Measurements from ENCODE around the gene FARP1. TPM values are rescaled to one million over a fixed set of nuclear protein-coding genes. Genes with fewer than 3 reads are reported as not detected.
A peak's percentile ranks its signal among the peaks of the same experiment; 100 is the strongest.
"Not testable (repeated sequence)": the region's sequence is repeated elsewhere in the genome, so short reads cannot be mapped to it uniquely, and the experiment has no call there.

Gene FARP1
- total RNA-seq, 2 donors from 2014 or later, result 23.7 to 26.3 TPM

DNA sequence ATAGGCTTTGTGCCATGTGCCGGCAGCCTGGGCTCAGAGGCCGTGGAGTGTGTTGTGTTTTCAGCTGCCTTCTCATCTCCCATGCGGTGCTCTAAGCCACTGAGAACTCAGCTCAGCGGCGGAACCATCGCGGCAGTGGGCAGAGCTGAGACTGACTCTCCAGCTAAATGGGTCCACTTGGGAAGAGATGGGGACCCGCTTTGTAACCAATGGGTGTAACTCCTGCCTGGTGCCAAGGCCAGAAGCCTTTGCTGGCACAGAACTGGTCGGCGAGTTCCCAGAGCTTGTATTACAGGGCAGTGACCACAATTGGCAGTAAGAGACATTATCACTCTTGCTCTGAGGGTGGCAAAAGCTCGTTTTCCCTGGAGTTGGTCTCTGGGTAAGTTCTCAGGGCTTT, 251.0 kb downstream of the FARP1 start:
- ATAC-seq, result no peak

GRCh38 chr13:98394820-98395510, 252.1 kb downstream of the FARP1 start:
- intact Hi-C loops (cut with DNase I), result no loop called here
- ATAC-seq (no peak), DNase-seq (no peak)

More for the DNA sequence above, 251.0 kb downstream of the FARP1 start:
- intact Hi-C loops (cut with DNase I), result no loop called here
- no peak for DNase-seq

- ATAC-seq, result no peak
- no peak for DNase-seq
- intact Hi-C loops (cut with DNase I), result no loop called here
Measured at GRCh38 chr13:98396071-98396710, 253.3 kb downstream of the FARP1 start.

DNA sequence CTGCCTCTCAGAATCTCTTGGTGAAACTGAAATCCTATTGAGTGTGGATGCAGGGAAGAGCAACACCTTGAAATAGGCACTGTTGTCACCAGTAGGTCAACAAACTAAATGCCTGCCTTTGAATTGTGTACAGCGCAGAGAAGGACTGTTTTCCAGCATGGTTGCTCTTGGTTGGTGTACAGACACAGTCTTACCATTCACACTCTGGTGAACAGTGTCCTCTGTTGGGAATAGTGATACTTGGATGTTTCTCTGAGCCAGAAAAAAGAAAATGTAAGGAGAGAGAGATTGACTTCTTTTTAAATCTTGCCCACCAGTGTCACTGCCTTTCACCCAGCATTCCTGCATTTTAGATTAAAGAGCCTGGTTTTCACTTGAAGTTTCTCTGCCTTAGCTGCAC, 254.3 kb downstream of the FARP1 start:
- intact Hi-C loops (cut with DNase I), result no loop called here
- peak in 1 of 2 donors; percentile 42 for ATAC-seq

DNA sequence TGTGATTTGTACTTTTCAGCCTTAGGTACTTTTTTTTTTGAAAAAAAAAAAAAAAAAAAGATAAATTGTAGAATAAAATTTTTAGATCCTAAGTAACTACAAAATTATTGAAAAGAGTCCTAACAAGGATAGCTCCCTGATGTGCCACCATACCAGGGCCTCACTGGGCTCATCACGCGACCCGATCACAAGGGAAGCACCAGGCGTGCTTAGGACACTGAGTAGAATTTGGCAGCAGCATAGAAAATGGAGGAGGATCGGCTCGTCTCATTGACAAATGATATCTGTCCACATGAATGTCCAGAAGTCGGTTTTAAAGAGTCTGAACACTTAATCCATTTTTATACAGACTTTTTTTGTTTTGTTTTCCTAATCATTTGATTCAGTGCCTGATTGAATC, 255.0 kb downstream of the FARP1 start:
- DNase-seq, result no peak
- intact Hi-C loops (cut with DNase I), result no loop called here
- no peak for ATAC-seq

More for the DNA sequence above, 254.3 kb downstream of the FARP1 start:
- no peak for DNase-seq

DNA sequence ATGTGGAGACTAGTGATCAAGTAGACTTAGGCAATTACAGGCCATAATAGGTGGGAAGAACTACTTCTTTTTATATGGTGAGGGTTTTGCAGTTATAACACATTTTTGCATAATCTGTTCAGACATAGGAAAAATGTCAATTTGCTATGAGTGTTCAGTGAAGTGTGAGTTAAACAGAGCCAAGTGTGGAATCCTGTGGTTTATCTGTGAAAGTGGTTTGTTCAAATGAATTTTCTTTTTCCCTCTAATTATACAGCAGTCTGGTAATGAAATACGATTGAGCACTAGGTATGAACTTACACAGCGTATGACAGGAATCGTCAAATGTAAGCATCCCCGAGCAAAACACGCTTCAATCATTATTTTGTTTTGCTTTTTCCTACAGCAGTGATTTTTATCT, 255.7 kb downstream of the FARP1 start:
- ATAC-seq (no peak), DNase-seq (no peak)
- intact Hi-C loops (cut with DNase I), result no loop called here

- intact Hi-C loops (cut with DNase I), result no loop called here
- no peak for ATAC-seq
Measured at GRCh38 chr13:98399756-98400155, 256.9 kb downstream of the FARP1 start.

GRCh38 chr13:98401934-98402333, 259.0 kb downstream of the FARP1 start:
- intact Hi-C loops (cut with DNase I), result no loop called here
- DNase-seq, result no peak
- no peak for ATAC-seq

More at GRCh38 chr13:98399756-98400155, 256.9 kb downstream of the FARP1 start:
- DNase-seq, result no peak

DNA sequence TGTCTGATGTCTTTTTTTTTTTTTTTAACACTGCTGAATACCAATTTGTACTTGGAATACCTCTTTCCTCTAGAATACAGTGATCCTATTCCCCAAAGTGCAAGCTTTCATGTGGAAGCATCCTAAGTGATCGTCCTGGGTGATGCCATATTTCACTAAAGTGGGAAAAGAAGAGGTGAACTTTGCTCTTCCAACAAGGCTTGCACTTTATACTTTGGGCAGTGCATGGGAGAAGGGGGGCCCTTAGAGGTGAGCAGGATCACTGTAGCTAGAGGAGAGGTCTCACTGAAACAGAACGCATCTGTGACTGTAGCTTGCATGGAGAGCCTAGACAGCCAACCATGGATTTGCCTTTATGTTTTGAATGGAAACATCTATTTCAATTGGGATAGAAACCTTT, 260.2 kb downstream of the FARP1 start:
- no peak for DNase-seq
- no peak for ATAC-seq
- intact Hi-C loops (cut with DNase I), result no loop called here

DNA sequence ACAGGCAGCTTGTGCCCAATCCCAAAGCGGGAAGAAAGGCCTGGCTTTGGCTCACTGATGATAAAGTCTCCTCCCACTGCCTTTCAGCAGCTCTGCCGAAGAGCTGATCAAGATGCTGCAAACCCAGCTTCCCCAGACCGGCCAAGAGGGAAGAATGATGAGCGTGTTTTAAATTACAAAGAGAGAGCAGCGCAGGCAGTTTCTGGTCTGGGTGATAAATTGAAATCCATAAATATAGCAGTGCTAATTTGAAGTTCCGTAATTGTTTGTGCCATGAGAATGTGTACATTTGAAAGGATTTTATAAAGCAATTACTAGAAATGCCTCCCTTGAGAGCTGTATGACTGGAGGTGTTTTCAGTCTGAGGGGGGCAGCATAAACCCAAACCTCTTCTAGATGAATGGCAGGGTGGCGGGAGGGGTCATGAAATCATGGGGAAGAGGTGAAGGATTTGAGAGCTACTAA, 262.2 kb downstream of the FARP1 start:
- no peak for DNase-seq

DNA sequence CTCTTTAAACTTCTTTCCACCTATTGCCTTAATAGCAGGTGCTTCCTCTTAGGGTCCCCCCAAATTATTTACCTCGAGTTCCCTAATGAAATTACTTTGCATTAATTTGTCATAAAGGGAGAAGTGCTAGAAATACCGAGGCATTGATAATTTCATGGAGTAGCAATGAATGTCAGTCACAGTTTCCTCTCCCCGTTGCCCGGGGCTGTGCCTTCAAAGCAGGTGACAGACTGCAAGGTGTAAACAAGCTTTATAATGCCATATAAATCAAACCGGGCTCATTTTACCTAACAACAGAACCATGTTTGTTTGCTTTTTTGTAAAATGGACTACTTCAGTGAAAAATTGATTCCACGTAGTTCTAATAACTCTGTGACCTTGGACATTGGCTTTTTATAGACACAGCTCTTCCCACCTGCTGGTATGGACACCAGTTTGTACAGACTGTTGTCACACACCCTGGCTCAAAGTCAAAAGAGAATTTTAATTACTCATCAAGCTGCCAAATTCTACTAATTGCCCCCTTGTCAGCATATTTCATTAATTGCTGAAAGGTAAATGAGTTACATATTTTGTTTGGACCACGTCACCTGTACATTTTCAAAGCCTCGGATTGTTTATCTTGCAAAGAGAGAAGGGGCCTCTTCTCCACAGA, 262.9 kb downstream of the FARP1 start:
- intact Hi-C loops (cut with DNase I), result no loop called here
- no peak for DNase-seq
- ATAC-seq, result no peak

More for the DNA sequence above, 262.2 kb downstream of the FARP1 start:
- peak; percentile 72 to 89 for ATAC-seq
- intact Hi-C loops (cut with DNase I), result no loop called here

DNA sequence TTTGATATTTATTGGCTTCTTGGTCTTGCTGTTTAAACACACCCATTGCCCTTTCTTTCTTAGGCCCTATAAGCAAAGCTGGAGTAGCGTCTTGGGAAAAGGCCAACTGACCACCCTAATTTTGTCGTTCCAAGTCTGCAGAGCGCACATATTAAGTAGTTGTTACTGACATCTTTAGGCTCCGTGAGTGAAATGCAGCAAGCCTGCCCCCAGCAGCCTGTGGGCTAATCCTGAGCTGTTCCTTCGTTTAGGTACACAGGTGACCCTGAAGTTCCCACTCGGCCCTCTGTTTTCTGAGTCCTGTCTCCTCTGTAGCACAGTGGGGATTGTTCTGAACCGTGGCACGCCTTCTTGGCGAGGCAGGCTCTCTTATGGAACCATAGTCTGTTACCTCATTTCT, 263.5 kb downstream of the FARP1 start:
- intact Hi-C loops (cut with DNase I), result no loop called here
- ATAC-seq, result no peak

GRCh38 chr13:98406971-98407370, 264.1 kb downstream of the FARP1 start:
- DNase-seq (no peak), ATAC-seq (no peak)
- intact Hi-C loops (cut with DNase I), result no loop called here

More for the DNA sequence above, 263.5 kb downstream of the FARP1 start:
- no peak for DNase-seq

DNA sequence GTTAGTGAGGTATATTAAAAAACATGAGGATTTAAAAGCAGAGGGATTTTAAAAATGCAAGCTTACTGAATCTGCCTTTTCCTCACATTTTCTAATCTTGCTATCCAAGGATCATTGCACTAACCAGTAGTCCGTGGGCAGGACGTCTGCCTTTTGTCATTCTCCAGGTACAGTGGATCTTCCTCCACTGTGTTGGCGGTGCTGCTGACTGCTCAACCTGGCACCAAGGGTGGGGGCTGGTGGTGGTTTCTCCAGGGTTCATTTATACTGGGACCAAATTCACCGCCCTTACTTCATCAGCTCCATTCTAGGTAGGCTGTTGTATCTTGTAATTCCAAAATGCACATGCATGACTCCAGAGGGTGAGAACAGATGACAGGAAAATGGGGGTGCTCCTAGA, 264.7 kb downstream of the FARP1 start:
- intact Hi-C loops (cut with DNase I), result no loop called here
- no peak for ATAC-seq
- DNase-seq, result no peak

DNA sequence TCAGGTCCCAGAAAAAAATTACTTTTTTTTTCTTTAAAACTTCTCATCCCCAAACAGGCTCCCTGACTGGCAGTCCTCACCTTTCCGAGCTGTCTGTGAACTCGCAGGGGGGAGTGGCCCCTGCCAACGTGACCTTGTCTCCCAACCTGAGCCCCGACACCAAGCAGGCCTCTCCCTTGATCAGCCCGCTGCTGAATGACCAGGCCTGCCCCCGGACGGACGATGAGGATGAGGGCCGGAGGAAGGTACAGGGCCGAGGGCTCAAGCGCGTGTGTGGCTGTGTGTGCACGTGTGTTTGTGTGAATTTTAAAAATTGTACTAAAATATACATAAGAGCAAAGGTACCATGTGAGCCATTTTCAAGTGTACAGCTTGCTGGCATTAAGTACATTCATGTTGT, 266.4 kb downstream of the FARP1 start:
- ATAC-seq (no peak), DNase-seq (no peak)
- intact Hi-C loops (cut with DNase I), result no loop called here

DNA sequence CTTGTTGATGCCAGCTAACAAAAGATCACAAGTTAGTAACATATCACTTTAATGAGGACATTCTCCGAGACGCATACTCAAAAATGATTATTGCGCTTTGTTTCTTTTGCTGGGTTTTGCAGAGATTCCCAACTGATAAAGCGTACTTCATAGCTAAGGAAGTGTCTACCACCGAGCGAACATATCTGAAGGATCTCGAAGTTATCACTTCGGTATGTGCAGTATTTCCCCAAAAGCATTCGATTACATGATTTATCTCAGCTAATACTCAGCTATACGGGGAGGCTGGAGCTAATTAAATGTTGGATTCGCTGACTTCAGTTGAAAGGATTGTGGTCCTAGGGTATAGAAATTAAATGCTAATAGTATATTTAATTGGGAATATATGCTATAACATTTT, 267.7 kb downstream of the FARP1 start:
- DNase-seq, result no peak
- intact Hi-C loops (cut with DNase I), result no loop called here
- no peak for ATAC-seq

DNA sequence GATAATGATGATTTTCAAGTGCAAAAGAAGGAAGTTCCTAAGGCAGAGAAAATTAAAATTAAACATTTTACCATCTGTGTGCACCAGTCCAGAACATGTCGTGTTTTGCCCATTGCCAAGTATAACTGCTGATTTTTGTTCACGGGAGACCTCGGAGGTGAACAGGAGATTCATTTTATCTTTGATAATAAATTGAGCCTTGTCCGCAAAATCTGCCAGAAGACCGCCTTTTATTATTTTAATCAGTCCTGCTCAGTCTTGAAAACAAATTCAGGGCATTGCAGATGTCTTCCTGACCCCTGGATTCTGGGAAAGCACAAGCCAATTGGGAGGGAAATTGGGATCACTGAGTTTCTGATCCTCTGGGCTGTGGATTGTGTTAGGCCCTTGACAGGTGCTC, 268.1 kb downstream of the FARP1 start:
- DNase-seq, result no peak
- no peak for ATAC-seq
- intact Hi-C loops (cut with DNase I), result no loop called here

DNA sequence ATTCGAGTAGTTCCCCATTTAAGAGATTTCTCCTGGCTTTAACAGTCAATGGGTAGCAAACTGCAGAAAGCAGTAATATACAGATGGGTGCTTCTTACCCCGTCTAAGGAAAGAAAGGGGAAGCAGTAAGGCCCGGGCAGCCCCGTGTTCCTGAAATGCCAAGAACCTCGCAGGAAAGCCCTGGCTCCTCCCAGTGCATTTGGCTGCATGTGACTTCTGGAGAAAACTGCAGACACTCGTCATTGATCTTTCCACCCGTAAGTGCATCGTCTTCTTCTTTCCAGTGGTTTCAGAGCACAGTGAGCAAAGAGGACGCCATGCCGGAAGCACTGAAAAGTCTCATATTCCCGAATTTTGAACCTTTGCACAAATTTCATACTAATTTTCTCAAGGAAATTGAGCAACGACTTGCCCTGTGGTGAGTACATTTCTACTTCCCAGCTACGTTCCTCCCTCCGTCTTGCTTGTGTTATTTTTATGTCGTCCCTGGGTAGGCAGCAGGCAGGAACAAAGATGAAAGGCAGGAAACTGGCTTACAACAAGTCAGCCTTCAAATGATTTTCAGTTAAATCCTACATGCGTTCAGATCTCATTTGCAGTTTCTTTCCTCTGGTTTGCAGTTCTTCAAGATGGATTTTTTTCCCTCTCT, 268.8 kb downstream of the FARP1 start:
- ATAC-seq (peak; percentile 59 to 75), DNase-seq (no peak)
- intact Hi-C loops (cut with DNase I), result no loop called here

- intact Hi-C loops (cut with DNase I); ATAC-seq; DNase-seq: not testable (repeated sequence)
Measured at GRCh38 chr13:98413278-98413677, 270.4 kb downstream of the FARP1 start.

DNA sequence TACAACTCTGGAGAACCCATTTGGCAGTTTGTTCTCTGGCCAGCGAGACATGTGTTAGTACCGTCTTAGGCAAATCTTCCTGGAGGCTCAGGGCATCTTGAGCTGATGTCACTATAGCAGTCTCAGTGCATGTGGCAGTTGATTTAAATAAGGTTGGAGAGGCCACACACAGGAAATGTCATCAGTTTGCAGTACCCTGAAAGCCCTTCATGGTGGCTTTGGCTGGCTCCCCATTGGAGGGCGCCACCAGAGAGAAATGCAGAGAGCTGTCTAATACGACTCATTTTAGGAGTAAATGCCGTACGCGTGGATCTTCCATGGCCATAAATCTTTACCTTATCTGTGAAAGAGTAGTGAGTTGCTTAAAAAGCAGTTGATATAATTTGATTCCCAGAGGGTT, 270.9 kb downstream of the FARP1 start:
- ATAC-seq, result no peak
- DNase-seq, result no peak
- intact Hi-C loops (cut with DNase I), result no loop called here
